Cardiac fibroblast (primary cell): ENCODE measurements around the gene C5orf15.
A peak's percentile ranks its signal among the peaks of the same experiment; 100 is the strongest.

Experiments used
- DNase-seq, 2 donors: peaks; one replicate each; pipeline versions ENCODE4 v3.0.0 to v3.0.0-alpha.2; 2010; ENCODE audit warnings: low read depth in 2 of 2
- H3K4me3 ChIP-seq, 2 donors: replicated peaks in 1 of 2; 1 replicate in 1 of 2; 2 replicates in 1 of 2; pipeline ENCODE4 v1.5.1; 2011; ENCODE audit warnings: low read depth in 2 of 2, low read length in 2 of 2, mild to moderate bottlenecking in 2 of 2, moderate library complexity in 1 of 2
- TF ChIP-seq, protein P1 (sequence below): IDR thresholded peaks from one replicate; pipeline ENCODE4 v1.5.1; 2011; ENCODE audit warnings: low read depth, mild to moderate bottlenecking, low read length, inconsistent platforms

Gene C5orf15

DNA sequence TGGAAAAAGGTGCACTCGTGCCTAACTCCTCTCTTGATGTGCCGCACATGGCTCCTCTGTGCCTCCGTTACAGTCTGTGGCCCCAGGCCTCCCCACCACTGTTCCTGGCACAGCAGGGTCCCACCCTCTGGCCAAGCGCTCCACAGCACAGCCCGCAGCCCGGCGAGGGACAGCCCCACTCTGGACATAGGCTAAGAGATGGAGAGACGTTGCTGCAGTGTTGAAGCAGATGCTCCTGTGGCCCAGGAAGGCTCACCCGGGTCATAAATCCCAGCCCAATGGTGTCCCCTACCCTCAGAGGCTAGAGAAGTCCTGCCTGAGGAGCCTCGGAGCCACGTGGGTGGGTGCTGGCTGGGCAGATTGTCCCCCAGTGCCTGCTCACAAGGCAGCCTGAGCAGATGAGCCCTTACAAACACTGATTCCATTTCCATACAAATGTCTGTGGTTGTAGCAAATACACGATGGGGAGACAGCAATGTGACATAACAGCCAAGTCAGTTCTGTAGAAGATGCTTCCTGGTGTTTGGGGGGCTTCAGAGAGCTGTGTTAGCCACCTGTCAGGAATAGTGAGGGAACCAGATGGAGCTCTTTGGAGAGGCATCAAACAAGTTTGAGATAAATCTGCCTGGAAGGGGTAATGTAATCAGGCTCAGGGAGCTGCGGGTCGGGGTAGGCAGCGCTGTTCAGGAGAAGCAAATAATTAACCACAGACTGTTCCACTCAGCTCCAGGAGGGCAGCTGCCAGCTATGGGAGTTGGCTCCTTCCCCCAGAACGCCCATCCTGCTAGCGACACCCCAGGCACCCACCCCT lies 41.7 kb downstream of the C5orf15 start:
- DNase-seq: no peak
- TF ChIP-seq, protein P1, sequence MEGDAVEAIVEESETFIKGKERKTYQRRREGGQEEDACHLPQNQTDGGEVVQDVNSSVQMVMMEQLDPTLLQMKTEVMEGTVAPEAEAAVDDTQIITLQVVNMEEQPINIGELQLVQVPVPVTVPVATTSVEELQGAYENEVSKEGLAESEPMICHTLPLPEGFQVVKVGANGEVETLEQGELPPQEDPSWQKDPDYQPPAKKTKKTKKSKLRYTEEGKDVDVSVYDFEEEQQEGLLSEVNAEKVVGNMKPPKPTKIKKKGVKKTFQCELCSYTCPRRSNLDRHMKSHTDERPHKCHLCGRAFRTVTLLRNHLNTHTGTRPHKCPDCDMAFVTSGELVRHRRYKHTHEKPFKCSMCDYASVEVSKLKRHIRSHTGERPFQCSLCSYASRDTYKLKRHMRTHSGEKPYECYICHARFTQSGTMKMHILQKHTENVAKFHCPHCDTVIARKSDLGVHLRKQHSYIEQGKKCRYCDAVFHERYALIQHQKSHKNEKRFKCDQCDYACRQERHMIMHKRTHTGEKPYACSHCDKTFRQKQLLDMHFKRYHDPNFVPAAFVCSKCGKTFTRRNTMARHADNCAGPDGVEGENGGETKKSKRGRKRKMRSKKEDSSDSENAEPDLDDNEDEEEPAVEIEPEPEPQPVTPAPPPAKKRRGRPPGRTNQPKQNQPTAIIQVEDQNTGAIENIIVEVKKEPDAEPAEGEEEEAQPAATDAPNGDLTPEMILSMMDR: no peak

DNA sequence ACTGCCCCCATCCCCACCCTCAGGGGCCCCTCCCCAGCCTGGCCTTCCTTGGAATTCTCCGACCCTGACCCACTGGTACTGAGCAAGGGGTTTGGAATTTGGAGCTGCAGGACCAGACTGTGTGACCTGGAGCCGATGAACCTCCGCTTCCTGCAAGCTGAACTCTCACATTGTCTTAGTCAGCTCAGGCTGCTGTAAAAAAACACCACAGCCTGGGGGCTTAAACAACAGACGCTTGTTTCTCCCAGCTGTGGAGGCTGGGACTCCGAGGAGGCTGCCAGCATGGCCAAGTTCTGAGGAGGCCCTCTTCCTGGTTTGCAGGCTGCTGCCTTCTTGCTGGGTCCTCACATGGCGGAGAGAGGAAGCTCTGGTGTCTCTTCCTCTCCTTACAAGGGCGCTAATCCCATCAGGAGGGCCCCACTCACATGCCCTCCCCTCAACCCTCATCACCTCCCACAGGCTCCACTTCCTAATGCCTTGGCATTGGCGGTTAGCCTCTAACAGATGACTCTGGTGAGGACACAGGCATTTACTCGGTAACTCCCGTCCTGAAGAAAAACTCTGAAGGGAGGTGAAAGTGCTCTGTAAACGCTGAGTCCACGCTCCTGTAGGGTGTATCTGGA lies 42.4 kb downstream of the C5orf15 start:
- H3K4me3 ChIP-seq: no peak overlapping the region
- peak in 1 of 2 donors; percentile 7 for DNase-seq
- TF ChIP-seq, protein P1: no peak

More for the DNA sequence above, 41.7 kb downstream of the C5orf15 start:
- no peak overlapping the region for H3K4me3 ChIP-seq

DNA sequence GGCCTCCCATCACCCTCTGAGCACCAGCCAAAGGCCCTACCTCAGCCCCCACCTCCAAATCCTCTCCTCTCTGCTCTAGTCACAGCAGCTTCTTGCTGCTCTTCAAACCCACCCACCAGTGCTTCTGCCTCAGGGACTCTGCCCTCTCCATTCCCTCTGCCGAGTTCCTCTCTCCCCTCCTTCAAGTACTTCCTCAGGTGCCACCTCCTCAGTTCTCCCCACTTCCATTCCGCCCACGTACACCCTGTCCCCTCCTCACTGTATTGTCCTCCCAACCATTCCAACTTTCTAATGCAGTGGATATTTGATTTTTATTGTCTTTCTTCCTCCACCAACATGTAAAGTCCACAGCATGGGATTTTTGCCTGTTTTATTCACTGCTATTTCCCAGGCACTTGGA lies 43.2 kb downstream of the C5orf15 start:
- H3K4me3 ChIP-seq: no peak overlapping the region
- TF ChIP-seq, protein P1: no peak
- DNase-seq: no peak

DNA sequence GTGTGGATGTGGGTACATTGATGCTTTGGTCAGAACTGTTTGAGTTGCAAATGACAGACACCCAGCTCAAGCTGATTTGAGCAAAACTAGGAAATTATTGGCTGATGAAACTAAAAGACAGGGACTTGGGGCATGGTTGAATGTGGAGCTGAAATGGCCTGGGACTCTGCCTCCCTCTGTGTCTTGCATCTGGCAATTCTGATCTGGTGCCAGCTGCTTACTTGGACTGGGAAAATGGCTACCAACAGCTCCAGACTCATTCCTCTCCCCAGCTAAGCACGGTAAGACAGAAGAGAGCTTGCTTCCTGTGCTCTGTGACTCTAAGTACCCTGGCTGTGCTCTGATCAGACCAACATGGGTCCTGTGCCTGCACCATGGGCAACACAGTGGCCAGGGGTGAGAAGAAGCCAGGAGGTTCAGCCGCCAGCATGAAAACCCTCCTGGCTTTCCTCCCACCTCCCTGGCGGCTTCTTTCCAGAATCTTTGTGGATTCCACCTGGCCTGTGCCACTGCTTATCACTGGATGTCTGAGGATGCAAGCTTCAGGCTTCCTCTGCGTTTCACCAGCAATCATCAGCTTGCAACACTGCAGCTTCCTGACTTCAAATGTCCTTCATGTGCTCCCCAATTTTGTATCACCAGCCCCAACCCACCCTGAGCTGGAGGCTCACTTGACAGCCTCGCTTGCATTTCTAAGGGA lies 44.1 kb downstream of the C5orf15 start:
- DNase-seq: peak in 1 of 2 donors; percentile 21
- TF ChIP-seq, protein P1: no peak
- no peak overlapping the region for H3K4me3 ChIP-seq

DNA sequence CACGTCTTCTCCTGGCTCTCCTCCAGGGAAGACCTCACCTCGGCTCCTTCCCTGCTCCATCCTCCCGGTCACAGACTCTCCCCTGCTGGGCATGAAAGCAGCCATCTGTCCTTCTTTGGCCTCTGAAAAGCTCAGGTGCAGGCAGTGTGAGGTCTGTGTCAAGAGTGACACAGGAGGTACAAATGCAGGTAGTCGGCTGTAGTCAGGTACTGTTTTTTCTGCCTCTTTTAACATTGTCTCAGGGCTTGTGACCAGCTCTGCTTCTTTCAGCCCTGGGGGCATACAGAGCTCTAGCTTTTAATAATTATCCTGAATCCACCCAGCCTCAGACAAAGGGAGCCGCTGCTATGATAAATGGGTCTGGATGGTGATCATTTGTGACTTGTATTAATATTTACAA lies 46.4 kb downstream of the C5orf15 start:
- no peak overlapping the region for H3K4me3 ChIP-seq
- TF ChIP-seq, protein P1: no peak
- no peak for DNase-seq

DNA sequence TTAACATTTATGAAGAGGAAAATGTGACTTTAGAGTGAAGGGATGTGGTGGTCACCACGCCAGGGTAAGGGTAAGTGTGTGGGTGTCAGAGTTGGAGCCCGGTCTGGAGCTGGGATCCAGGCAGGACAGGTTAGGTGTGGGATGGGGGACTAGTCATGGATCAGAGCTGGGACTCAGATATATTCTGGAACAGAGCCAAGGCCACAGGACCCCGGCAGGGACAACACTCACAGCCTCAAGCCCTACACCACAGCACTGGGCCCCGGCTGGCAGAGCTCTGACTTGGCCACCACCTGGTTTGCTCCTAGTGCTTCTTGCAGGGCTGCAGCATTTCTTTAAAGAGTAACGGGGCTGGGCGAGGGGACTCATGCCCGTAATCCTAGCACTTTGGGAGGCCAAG lies 47.4 kb downstream of the C5orf15 start:
- DNase-seq: no peak
- TF ChIP-seq, protein P1: no peak
- H3K4me3 ChIP-seq: no peak overlapping the region
